Measurements from ENCODE around the gene SCNN1G. TPM values are rescaled to one million over a fixed set of nuclear protein-coding genes. Genes with fewer than 3 reads are reported as not detected.
"Not testable (repeated sequence)": the region's sequence is repeated elsewhere in the genome, so short reads cannot be mapped to it uniquely, and the experiment has no call there.

The SCNN1G gene
- total RNA-seq, 4 donors from 2014 or later = 0.20 TPM; not detected in 3

DNA sequence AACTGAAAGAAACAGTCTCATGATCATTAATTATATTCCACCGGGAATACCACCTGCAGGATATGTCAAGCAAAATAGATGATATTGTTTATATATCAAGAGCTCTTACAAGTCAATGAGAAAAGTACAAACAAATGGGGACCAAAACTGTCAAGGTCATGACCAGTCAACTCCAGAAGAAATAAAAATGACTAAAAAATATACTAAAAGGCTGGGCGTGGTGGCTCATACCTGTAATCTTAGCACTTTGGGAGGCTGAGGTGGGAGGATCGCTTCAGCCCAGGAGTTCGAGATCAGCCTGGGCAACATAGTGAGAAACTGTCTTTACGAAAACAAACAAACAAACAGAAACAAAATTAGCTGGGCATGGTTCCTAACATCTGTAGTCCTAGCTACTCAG lies 69.8 kb downstream of the SCNN1G start:
- Histone ChIP-seq H3K9me3 (peaks cover 0 to 7% (median 0%) of the 10 kb centered on the region in 4 donors), H3K4me3 (no peak overlapping the region), H3K27ac (no peak overlapping the region), H3K4me1 (peaks cover 0 to 5% (median 0%) of the 10 kb centered on the region in 4 donors), H3K27me3 (no peaks in the 10 kb centered on the region), H3K36me3 (no peaks in the 10 kb centered on the region)
- TF ChIP-seq POLR2A (IDR thresholded peaks at IDR 0.05) = no peak
- no peak for TF ChIP-seq EP300 (IDR thresholded peaks at IDR 0.05)
- TF ChIP-seq, protein P1, sequence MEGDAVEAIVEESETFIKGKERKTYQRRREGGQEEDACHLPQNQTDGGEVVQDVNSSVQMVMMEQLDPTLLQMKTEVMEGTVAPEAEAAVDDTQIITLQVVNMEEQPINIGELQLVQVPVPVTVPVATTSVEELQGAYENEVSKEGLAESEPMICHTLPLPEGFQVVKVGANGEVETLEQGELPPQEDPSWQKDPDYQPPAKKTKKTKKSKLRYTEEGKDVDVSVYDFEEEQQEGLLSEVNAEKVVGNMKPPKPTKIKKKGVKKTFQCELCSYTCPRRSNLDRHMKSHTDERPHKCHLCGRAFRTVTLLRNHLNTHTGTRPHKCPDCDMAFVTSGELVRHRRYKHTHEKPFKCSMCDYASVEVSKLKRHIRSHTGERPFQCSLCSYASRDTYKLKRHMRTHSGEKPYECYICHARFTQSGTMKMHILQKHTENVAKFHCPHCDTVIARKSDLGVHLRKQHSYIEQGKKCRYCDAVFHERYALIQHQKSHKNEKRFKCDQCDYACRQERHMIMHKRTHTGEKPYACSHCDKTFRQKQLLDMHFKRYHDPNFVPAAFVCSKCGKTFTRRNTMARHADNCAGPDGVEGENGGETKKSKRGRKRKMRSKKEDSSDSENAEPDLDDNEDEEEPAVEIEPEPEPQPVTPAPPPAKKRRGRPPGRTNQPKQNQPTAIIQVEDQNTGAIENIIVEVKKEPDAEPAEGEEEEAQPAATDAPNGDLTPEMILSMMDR (IDR thresholded peaks at IDR 0.05) = no peak
- no peak for DNase-seq (ENCODE audit: low spot score in 2 of 2)
- 93 to 94% methylated on average over 5 of the region's 5 CpGs for WGBS, 2 donors

DNA sequence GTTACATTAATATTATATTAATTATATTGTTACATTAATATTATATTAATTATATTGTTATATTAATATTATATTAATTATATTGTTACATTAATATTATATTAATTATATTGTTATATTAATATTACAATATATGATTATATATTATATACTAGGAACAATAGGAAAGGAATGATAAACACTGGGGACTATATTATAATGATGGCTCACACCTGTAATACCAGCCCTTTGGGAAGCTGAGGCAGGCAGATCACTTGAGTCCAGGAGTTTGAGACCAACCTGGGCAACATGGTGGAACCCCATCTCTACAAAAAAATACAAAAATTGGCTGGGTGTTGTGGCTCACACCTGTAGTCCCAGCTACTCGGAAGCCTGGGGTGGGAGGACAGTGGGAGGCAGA lies 71.1 kb downstream of the SCNN1G start:
- not testable (repeated sequence) for H3K9me3 ChIP-seq; H3K27ac ChIP-seq; H3K4me3 ChIP-seq; DNase-seq (ENCODE audit: low spot score in 2 of 2); H3K4me1 ChIP-seq; H3K27me3 ChIP-seq; H3K36me3 ChIP-seq
- 81 to 96% methylated on average over 1 of the region's 1 CpG for WGBS, 2 donors

DNA sequence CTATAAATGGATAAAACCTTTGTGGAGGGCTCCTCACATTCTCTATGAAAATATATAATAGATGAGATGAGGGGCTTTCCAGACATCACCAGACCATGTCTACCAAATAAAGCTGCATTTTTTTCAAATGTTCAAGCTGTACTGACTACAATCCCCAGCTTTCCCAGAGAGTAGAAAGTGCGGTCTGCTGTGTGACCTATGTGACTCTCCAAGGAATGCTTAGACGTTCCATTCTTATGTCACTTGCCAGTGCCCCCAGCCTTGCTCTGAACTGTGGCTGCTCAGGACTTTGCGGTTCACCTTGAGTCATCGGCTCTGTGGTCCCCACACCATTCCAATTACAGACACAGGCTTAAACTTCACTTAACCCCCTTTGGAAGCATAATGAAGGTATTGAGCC lies 71.8 kb downstream of the SCNN1G start:
- DNase-seq (ENCODE audit: low spot score in 2 of 2) = no peak
- TF ChIP-seq EP300 (IDR thresholded peaks at IDR 0.05) = no peak
- Histone ChIP-seq H3K27me3 (no peaks in the 10 kb centered on the region), H3K27ac (no peak overlapping the region), H3K4me3 (no peak overlapping the region), H3K36me3 (no peaks in the 10 kb centered on the region), H3K9me3 (peaks cover 0 to 11% (median 0%) of the 10 kb centered on the region in 4 donors), H3K4me1 (no peaks in the 10 kb centered on the region)
- 34 to 43% methylated on average over 4 of the region's 4 CpGs for WGBS, 2 donors

DNA sequence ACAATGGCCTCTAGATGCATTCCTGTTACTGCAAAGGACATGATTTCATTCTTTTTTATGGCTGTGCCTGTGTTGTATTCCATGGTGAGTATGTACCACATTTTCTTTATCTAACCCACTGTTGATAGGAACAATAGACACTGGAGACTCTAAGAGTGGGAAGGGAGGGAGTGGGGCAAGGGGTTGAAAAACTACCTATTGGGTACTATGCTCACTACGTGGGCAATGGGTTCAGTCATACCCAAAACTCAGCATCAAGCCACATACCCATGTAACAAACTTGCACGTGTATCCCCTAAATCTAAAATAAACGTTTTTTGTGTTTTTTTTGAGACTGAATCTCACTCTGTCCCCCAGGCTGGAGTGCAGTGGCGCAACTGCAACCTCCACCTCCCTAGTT lies 72.5 kb downstream of the SCNN1G start:
- H3K9me3 ChIP-seq = peaks cover 0 to 9% (median 0%) of the 10 kb centered on the region in 4 donors
- DNase-seq (ENCODE audit: low spot score in 2 of 2) = no peak
- no peaks in the 10 kb centered on the region for H3K36me3 ChIP-seq
- H3K4me3 ChIP-seq = no peak overlapping the region
- no peak overlapping the region for H3K27ac ChIP-seq
- TF ChIP-seq POLR2A (IDR thresholded peaks at IDR 0.05) = no peak
- TF ChIP-seq, protein P1 (IDR thresholded peaks at IDR 0.05) = no peak
- no peak for TF ChIP-seq EP300 (IDR thresholded peaks at IDR 0.05)
- WGBS, 2 donors = 59 to 60% methylated on average over 4 of the region's 4 CpGs
- no peaks in the 10 kb centered on the region for H3K27me3 ChIP-seq
- no peaks in the 10 kb centered on the region for H3K4me1 ChIP-seq

DNA sequence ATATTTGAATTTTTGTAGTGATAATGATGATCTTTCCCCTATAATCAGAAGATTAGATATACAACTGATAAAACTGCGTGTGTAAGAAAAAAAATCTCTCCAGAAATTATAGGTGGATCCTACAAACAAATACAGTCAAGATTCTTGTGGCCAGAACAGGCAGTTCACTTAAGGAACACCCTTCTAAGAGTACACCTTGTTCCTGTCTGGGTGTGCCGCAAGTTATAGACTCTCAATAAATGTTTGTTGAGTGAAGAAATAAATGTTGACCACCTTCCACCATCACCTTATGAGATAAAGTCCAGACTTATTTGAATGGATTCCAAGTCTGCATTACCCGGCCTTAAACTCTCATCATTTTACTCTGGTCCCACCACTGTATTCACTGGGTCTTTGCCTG lies 73.9 kb downstream of the SCNN1G start:
- Histone ChIP-seq H3K27me3 (no peaks in the 10 kb centered on the region), H3K4me3 (no peak overlapping the region), H3K27ac (no peak overlapping the region), H3K9me3 (peaks cover 0 to 7% (median 0%) of the 10 kb centered on the region in 4 donors), H3K36me3 (no peaks in the 10 kb centered on the region), H3K4me1 (no peaks in the 10 kb centered on the region)
- DNase-seq (ENCODE audit: low spot score in 2 of 2) = no peak
- TF ChIP-seq, protein P1 (IDR thresholded peaks at IDR 0.05) = no peak
- 71 to 79% methylated on average over 3 of the region's 3 CpGs for WGBS, 2 donors

DNA sequence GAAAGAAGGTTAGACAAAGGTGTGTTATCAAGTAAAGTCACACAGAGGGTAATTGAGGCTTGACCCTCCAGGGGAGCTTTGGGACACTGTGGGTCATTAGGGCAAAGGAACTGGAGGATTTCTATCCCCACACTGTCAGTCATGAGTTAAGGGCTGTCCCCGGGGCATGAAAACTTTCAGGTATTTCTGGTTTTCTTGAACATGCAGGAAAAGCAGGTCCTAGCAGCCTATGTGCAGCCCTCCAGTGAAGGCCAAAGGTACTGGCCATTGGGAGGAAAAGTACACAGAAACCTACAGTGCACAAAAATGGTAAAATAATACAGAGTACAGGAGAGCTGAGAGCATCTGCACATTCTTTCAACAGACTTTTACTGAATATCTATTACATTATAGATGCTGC lies 75.1 kb downstream of the SCNN1G start:
- 82 to 90% methylated on average over 1 of the region's 1 CpG for WGBS, 2 donors
- H3K4me3 ChIP-seq = no peak overlapping the region
- TF ChIP-seq, protein P1 (IDR thresholded peaks at IDR 0.05) = no peak
- H3K4me1 ChIP-seq = no peaks in the 10 kb centered on the region
- no peak for DNase-seq (ENCODE audit: low spot score in 2 of 2)
- H3K9me3 ChIP-seq = peaks cover 0 to 7% (median 0%) of the 10 kb centered on the region in 4 donors
- H3K36me3 ChIP-seq = no peaks in the 10 kb centered on the region
- H3K27me3 ChIP-seq = no peaks in the 10 kb centered on the region
- no peak overlapping the region for H3K27ac ChIP-seq

Measured in tibial nerve (tissue), 4 donors.